ENCODE results near the gene SESN2.

DNA sequence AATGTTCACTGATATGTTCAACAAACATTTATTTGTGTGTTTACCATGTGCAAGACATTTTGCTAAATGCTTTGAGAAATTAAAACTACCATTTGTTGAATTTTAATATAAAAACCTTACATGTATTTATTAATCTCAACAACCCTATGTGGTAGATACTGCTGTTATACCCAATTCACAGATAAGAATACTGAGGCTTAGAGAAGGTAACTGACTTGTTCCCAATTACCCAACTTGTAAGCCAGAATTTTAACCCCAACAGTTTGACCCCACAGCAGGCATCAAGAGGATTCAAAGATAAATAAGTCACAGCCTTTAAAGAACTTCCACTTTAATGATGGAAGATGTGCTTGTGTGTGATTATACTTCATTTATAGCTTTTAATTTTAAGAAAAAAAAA is 30.2 kb upstream of the SESN2 start:
- TF ChIP-seq FOXM1 (IDR thresholded peaks at IDR 0.05; ENCODE audit: low read depth, low read length) (no peak), KDM1A (IDR thresholded peaks at IDR 0.05; ENCODE audit: borderline replicate concordance) (no peak), ZNF274 (IDR thresholded peaks at IDR 0.05; ENCODE audit: insufficient read depth, insufficient read length) (no peak), CHD2 (IDR thresholded peaks at IDR 0.05; ENCODE audit: borderline replicate concordance, low read depth, low read length) (no peak), POLR2A (IDR thresholded peaks at IDR 0.05; ENCODE audit: low read depth, low read length) (no peak), RB1 (IDR thresholded peaks at IDR 0.05; ENCODE audit: borderline replicate concordance) (no peak), CTCF (IDR thresholded peaks at IDR 0.05 in 2 of 3, conservative IDR thresholded peaks at IDR 0.05 in 1 of 3; ENCODE audit: control insufficient read depth in 2 of 3, extremely low read depth in 1 of 3, insufficient read depth in 1 of 3, low read depth in 3 of 3, low read length in 3 of 3) (no peak), CHD4 (IDR thresholded peaks at IDR 0.05) (no peak)
- TF ChIP-seq, protein P1, sequence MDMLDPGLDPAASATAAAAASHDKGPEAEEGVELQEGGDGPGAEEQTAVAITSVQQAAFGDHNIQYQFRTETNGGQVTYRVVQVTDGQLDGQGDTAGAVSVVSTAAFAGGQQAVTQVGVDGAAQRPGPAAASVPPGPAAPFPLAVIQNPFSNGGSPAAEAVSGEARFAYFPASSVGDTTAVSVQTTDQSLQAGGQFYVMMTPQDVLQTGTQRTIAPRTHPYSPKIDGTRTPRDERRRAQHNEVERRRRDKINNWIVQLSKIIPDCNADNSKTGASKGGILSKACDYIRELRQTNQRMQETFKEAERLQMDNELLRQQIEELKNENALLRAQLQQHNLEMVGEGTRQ (IDR thresholded peaks at IDR 0.05; ENCODE audit: borderline replicate concordance, low read depth, low read length), result no peak
- TF ChIP-seq, protein P2, sequence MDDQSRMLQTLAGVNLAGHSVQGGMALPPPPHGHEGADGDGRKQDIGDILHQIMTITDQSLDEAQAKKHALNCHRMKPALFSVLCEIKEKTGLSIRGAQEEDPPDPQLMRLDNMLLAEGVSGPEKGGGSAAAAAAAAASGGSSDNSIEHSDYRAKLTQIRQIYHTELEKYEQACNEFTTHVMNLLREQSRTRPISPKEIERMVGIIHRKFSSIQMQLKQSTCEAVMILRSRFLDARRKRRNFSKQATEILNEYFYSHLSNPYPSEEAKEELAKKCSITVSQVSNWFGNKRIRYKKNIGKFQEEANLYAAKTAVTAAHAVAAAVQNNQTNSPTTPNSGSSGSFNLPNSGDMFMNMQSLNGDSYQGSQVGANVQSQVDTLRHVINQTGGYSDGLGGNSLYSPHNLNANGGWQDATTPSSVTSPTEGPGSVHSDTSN (IDR thresholded peaks at IDR 0.05; ENCODE audit: insufficient replicate concordance, low read depth, low read length), result no peak

All from GM12878 (cell line).